Esophagus mucosa (tissue), 1 donor: ENCODE data around the gene COG2. TPM values are rescaled to one million over a fixed set of nuclear protein-coding genes. Genes with fewer than 3 reads are reported as not detected.
"Not testable (repeated sequence)": the region's sequence is repeated elsewhere in the genome, so short reads cannot be mapped to it uniquely, and the experiment has no call there.

Experiments used
- ATAC-seq: fragments of 200-7000 bp; cut with Tn5 transposase; one replicate; pipeline ENCODE4 v1.9.1; 2020
- total RNA-seq: library from RNA; stranded (reverse); gene quantifications from one replicate; pipeline ENCODE4 v1.2.4, GENCODE V29; 2023
- donor health status: DM: yes; HTN: yes; CAD: no.

The COG2 gene
- total RNA-seq = 16.5 TPM

- peak; percentile 99 for ATAC-seq
These were observed at the start of gene COG2 for GRCh38 chr1:230642263-230642959. TSS of gene COG2 (plus strand) at chr1:230642481. CDS start at chr1:230642607, 126 bp downstream.

- ATAC-seq = no peak
These were observed 49.4 kb upstream of the COG2 start for GRCh38 chr1:230592848-230593414.

- no peak for ATAC-seq
These were observed 48.0 kb upstream of the COG2 start for GRCh38 chr1:230594214-230594773.

DNA sequence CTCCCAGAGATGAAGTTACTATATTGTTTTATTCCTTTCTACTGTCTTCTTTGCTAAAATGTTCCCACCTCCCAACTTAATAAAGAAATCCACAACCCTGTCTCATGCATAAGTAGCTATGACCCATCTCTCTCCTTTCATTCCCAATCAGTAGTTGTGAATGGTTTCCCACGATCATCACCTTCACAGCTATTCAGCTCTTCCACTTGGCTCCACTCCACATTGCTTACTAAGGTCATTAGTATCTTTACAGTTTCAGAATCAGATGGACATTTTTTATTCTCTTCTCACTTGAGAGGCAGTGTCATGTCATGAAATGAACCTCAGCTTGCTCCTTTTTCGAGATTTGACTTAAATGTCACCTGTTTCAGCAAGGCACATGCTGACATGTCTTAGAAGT lies 47.1 kb upstream of the COG2 start:
- no peak for ATAC-seq

- no peak for ATAC-seq
These were observed 46.0 kb upstream of the COG2 start for GRCh38 chr1:230596306-230596705.

- ATAC-seq = no peak
These were observed 43.5 kb upstream of the COG2 start for GRCh38 chr1:230598745-230599144.

DNA sequence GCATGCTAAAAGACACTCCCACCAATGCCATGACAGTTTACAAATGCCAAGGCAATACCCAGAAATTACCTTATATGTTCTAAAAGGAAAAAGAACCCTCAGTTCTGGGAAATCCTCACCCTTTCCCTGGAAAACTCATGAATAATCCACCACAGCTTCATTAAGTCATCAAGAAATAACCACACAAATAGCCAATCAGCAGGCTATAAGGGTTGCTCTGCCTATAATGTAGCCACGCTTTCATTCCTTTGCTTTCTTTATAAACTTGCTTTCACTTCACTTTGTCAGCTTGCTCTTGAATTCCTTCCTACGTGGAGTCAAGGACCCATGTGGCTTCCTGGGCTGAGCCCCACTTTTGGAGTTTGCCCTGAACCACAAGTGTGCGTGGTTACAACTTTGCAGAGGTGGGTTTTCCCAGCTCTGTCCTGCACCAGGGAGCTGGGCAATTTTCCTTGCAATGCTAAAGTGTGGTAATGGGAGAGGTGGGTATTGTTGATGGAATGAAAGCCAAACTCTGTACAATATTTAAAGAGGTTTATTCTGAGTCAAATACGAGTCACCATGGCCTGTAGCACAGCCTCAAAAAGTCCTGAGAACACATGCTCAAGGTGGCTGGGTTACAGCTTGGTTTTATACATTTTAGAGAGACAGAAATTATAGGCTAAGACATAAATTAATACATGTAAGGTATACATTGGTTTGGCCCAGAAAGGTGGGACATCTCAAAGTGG lies 42.2 kb upstream of the COG2 start:
- no peak for ATAC-seq

GRCh38 chr1:230600657-230601400 lies 41.5 kb upstream of the COG2 start:
- not testable (repeated sequence) for ATAC-seq

GRCh38 chr1:230609208-230609607 lies 33.1 kb upstream of the COG2 start:
- ATAC-seq = no peak

DNA sequence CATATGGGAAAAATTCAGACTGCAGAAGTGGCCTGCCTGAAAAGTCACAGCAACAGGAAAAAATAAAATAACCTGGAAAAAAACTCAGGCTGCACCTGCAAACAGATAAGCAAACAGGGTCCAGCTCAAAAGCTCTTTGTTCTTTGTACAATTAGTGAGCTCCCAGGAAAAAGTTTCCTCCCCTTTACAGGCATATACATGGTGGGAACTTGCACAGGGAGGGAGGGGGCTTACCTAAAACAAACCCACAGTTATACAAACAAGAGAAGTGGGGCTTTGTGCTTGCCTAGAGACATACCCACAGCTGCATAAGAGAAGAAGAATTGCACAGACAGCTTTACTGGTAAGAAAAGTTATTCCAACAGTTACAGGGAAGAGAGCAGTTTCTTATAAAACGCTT lies 31.7 kb upstream of the COG2 start:
- no peak for ATAC-seq

- no peak for ATAC-seq
These were observed 31.0 kb upstream of the COG2 start for GRCh38 chr1:230611128-230611877.

GRCh38 chr1:230611878-230612235 lies 30.4 kb upstream of the COG2 start:
- ATAC-seq = no peak

DNA sequence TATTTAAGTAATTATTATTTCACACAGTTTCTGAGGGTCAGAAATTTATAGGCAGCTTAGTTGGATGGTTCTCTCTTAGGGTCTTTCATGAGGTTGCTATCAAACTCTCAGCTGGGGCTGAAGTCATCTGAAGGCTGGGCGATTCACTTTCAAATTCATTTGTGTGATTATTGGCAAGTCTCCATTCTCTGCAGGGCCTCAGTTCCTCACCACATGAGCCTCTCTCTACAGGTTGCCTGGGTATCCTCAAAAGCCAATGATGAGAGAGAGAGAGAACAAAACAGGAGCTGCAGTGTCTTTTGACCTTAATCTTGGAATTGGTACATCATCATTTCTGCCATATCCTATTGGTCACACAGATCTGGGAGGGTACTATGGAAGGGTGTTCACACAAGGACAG lies 29.6 kb upstream of the COG2 start:
- no peak for ATAC-seq

- no peak for ATAC-seq
These were observed 28.2 kb upstream of the COG2 start for GRCh38 chr1:230614121-230614520.

GRCh38 chr1:230618537-230618936 lies 23.7 kb upstream of the COG2 start:
- ATAC-seq = no peak

GRCh38 chr1:230620649-230621323 lies 21.5 kb upstream of the COG2 start:
- ATAC-seq = no peak

GRCh38 chr1:230621324-230622030 lies 20.8 kb upstream of the COG2 start:
- no peak for ATAC-seq

DNA sequence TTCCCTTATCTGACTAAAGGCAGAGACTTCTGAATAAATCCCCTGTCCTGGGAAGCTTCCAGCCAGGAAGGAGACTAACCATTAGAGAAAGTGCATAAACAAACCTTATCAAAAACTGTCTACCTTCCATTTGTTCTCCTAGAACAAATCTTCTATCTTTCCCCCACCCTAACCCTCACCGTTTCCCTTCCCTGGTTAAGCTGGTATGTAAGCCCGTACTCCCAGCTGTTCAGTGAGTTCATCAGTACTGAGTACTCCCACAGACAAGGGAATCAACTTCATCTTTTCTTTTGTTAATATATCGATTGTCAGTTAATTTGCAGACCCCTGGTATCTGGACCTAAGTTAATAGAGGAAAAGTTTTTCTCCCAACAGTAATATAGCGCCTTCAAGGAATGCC lies 20.1 kb upstream of the COG2 start:
- no peak for ATAC-seq

DNA sequence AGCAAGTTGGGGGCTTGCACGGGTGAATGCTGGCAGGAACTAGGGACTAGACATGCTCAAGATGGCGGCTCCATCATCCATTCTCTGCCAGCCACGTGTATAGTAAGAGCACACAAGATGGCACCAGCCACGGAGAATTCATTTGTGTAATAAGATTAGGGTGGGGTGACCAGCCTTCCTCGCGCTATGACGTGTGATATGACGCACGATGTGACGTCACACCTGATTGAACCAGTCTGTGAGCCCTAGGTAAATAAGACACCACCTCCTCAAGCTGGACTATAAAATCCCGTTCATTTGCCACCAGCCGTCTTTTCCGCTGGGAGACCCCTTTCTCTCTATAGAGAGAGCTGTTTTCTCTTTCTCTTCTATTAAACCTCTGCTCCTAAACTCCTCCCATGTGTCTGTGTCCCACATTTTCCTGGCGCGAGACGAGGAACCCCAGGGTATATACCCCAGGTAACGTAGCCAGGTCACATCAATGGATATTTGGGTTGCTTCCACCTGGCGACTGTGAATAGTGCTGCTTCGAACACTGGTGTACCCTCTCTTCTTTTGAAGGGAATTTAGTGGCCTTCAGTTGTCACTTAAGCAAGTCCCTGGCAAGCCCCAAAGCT lies 18.1 kb upstream of the COG2 start:
- ATAC-seq = no peak

DNA sequence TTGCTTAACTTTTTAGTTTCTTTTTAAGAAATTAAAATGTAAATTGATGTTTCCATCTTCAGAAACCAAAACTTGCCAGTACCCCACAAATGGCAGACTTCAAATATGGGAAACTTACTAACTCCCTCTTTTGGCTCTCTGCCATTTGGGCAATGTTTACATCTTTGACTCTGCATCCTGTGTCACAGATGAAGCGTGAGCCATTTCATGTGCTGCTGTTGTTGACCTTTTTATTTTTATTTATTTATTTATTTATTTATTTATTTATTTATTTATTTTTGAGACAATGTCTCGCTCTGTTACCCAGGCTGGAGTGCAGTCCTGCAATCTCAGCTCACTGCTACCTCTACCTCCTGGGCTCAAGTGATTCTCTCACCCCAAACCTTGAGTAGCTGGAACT lies 16.0 kb upstream of the COG2 start:
- no peak for ATAC-seq

- no peak for ATAC-seq
These were observed 14.5 kb upstream of the COG2 start for GRCh38 chr1:230627767-230628166.
